Kidney (tissue), 14 donors: ENCODE results near the gene REC114. TPM values are rescaled to one million over a fixed set of nuclear protein-coding genes. Genes with fewer than 3 reads are reported as not detected.
A peak's percentile ranks its signal among the peaks of the same experiment; 100 is the strongest.

ENCODE experiments used
- DNase-seq, 5 donors: peaks; one replicate each; pipeline ENCODE4 v3.0.0-alpha.2; 2013 to 2020
- FAIRE-seq: peaks from 2 replicates; lab custom pipeline; 2012; peaks lifted over from hg19 to GRCh38; lab: Jason Lieb, UNC
- H3K27ac ChIP-seq, 2 donors: one replicate each; pipeline ENCODE4 v1.7.0; 2013; ENCODE audit warnings: low read depth in 2 of 2, low read length in 2 of 2, inconsistent platforms in 1 of 2
- H3K27me3 ChIP-seq: one replicate; pipeline ENCODE4 v1.7.1; 2013; ENCODE audit warnings: low read length, inconsistent platforms; ENCODE audit not compliant: control insufficient read depth, insufficient read depth
- H3K36me3 ChIP-seq, 3 donors: one replicate each; pipeline versions ENCODE4 v1.7.0 to v1.7.1; 2013; ENCODE audit warnings: low read length in 3 of 3, control low read depth in 1 of 3, inconsistent platforms in 1 of 3; ENCODE audit not compliant: insufficient read depth in 3 of 3, control insufficient read depth in 2 of 3
- H3K4me1 ChIP-seq, 3 donors: one replicate each; pipeline versions ENCODE4 v1.7.0 to v1.7.1; 2013; ENCODE audit warnings: low read length in 3 of 3, inconsistent platforms in 1 of 3, low read depth in 1 of 3; ENCODE audit not compliant: control insufficient read depth in 2 of 3, insufficient read depth in 2 of 3
- H3K4me3 ChIP-seq, 3 donors: one replicate each; pipeline versions ENCODE4 v1.7.0 to v1.8.1; 2013; ENCODE audit warnings: low read length in 3 of 3, control low read depth in 1 of 3, inconsistent platforms in 1 of 3
- H3K9ac ChIP-seq, 3 donors: one replicate each; pipeline versions ENCODE4 v1.7.0 to v1.7.1; 2013; ENCODE audit warnings: low read length in 3 of 3, control low read depth in 1 of 3, inconsistent platforms in 1 of 3
- H3K9me3 ChIP-seq, 3 donors: one replicate each; pipeline versions ENCODE4 v1.7.0 to v1.7.1; 2013; ENCODE audit warnings: low read length in 3 of 3, control low read depth in 1 of 3, inconsistent platforms in 1 of 3; ENCODE audit not compliant: control insufficient read depth in 2 of 3, insufficient read depth in 1 of 3
- intact Hi-C: fragments of 100-400 bp; cut with DNase I; formaldehyde crosslinking; loops from one replicate; pipeline ENCODE4 v1.11.1; 2022
- polyA plus RNA-seq: library from polyadenylated mRNA; stranded (reverse); fragments of 350-450 nt; fragmentation: Illumina TruSeq; extraction: RNeasy Lipid Tissue Mini Kit (QIAGEN cat#74804); gene quantifications from one replicate; pipeline ENCODE4 v1.2.3, GENCODE V29; 2014; ENCODE audit warnings: low read depth, low replicate concordance; ENCODE audit not compliant: insufficient read depth
- total RNA-seq: library from RNA; stranded (reverse); fragmentation: NEBNext Ultra II Directional; extraction: Animal tissue kit (Norgen Biotek cat#: 25700); gene quantifications from one replicate; pipeline ENCODE4 v1.2.1, GENCODE V29; 2021
- TF ChIP-seq, protein P1 (sequence below): IDR thresholded peaks from 3 replicates; pipeline ENCODE4 v1.5.1; 2012; ENCODE audit warnings: mild to moderate bottlenecking, moderate library complexity, borderline replicate concordance; ENCODE audit not compliant: insufficient read depth; ENCODE audit errors: extremely low read depth
- donor health status: control.
- donor health status: control.
- donor health status: control.
- donor health status: control.
- donor health status: control.
- donor health status: DM: yes; HTN: yes; CAD: no.
- donor health status: Normal renal cell carcinoma (clear cell type).

Gene REC114
- total and polyA plus RNA-seq, 2 donors from 2014 or later = not detected

DNA sequence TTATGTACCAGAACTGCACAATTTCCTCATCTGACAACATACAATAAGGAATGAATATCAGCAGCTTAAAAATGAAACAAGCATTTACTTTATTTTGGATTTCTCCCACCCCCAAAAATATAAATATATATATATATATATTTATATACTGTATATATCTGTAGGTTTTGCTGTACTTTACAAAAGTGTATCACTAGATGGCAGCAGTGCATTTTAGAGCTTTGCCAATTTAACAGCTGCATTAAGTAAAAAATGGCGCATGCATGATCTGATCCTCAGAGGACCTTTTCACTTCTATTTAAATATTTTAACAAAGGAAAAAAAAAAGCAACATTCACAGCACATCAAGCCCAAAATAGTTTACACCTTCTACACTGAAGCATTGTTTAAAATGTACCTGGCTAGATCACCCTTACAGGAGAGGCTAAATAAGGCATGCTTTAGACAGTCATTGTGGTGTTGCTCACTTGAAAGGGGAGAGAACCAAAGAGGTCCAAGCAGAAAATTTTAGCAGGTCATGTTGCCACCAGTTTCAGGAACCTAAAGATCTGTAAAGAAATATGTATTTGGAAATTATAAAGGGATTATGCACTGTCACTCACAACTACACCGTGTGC lies 117.6 kb downstream of the REC114 start:
- FAIRE-seq (peak; percentile 66), DNase-seq (peak in 2 of 5 donors; percentile 82 to 90)
- TF ChIP-seq, protein P1, sequence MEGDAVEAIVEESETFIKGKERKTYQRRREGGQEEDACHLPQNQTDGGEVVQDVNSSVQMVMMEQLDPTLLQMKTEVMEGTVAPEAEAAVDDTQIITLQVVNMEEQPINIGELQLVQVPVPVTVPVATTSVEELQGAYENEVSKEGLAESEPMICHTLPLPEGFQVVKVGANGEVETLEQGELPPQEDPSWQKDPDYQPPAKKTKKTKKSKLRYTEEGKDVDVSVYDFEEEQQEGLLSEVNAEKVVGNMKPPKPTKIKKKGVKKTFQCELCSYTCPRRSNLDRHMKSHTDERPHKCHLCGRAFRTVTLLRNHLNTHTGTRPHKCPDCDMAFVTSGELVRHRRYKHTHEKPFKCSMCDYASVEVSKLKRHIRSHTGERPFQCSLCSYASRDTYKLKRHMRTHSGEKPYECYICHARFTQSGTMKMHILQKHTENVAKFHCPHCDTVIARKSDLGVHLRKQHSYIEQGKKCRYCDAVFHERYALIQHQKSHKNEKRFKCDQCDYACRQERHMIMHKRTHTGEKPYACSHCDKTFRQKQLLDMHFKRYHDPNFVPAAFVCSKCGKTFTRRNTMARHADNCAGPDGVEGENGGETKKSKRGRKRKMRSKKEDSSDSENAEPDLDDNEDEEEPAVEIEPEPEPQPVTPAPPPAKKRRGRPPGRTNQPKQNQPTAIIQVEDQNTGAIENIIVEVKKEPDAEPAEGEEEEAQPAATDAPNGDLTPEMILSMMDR = peak; percentile 49

DNA sequence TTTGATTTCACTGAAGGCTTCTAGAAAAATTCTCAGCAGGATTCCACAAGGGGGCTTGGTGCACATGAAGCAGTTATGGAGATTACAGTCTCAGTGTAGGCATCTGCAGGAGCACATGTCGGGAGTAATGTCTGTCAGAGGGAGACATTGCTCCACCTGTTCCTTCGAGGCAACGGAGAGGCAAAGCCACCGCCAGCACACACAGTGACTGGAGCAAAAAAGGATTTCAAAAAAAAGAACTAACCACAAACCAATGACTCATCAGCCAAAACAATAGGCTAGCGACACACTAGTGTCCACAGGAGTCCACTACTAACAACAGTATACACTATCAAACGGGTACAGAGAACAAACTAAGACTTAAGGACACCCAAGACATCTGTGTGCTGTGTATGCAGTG lies 121.3 kb downstream of the REC114 start:
- Histone ChIP-seq H3K27ac (no peak overlapping the region), H3K4me1 (no peaks in the 10 kb centered on the region), H3K36me3 (peaks cover 6 to 30% (median 26%) of the 10 kb centered on the region in 3 donors), H3K27me3 (no peaks in the 10 kb centered on the region), H3K9me3 (no peaks in the 10 kb centered on the region), H3K9ac (no peak overlapping the region), H3K4me3 (no peak overlapping the region)
- intact Hi-C loops = loop anchor here (10.0 kb wide), 1 partner anchor 71 kb away; the partner anchor contains the start of gene NPTN
- FAIRE-seq = no peak
- DNase-seq = peak in 2 of 5 donors; percentile 16 to 25
- TF ChIP-seq, protein P1 = no peak

More for the DNA sequence above, 117.6 kb downstream of the REC114 start:
- Histone ChIP-seq H3K9me3 (no peaks in the 10 kb centered on the region), H3K27me3 (no peaks in the 10 kb centered on the region), H3K27ac (no peak overlapping the region), H3K9ac (no peak overlapping the region), H3K4me3 (no peak overlapping the region), H3K4me1 (no peaks in the 10 kb centered on the region), H3K36me3 (peaks cover 2 to 34% (median 23%) of the 10 kb centered on the region in 3 donors)
- intact Hi-C loops = loop anchor here (10.0 kb wide), 1 partner anchor 74 kb away; the partner anchor contains the start of gene NPTN

DNA sequence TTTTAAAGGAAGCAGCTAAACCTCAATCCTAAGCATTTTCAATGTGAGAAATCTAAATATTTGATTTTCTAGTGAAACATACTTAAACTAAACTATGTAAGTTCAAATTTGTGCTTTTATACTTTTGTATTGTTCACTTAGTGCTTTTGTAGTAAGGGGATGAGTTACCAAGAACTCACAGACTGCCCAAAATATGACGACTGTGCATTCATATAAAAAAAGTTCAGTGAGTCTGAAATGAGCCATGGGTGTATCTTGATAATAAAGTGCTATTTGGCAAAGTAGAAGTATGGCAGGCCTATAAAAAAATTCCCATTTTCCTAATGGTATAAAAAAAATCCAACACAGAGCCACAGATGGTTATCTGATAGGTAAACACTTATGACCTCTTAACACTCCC lies 124.1 kb downstream of the REC114 start:
- FAIRE-seq = no peak
- H3K4me1 ChIP-seq = peaks cover 3 to 7% (median 4%) of the 10 kb centered on the region in 3 donors
- H3K4me3 ChIP-seq = no peak overlapping the region
- peaks cover 12 to 36% (median 26%) of the 10 kb centered on the region in 3 donors for H3K36me3 ChIP-seq
- no peak overlapping the region for H3K9ac ChIP-seq
- no peak for DNase-seq
- TF ChIP-seq, protein P1 = no peak
- no peaks in the 10 kb centered on the region for H3K27me3 ChIP-seq
- no peak overlapping the region for H3K27ac ChIP-seq
- H3K9me3 ChIP-seq = no peaks in the 10 kb centered on the region
- intact Hi-C loops = loop anchor here (10.0 kb wide), 1 partner anchor 68 kb away; the partner anchor contains the start of gene NPTN
